ENCODE data around the gene CEACAM16. TPM values are rescaled to one million over a fixed set of nuclear protein-coding genes. Genes with fewer than 3 reads are reported as not detected.

CEACAM16 gene
- total RNA-seq, 2 donors from 2014 or later = not detected

- Histone ChIP-seq H3K36me3 (ENCODE audit: control insufficient read depth, insufficient read depth, low read length) (peaks cover 4% of the 10 kb centered on the region), H3K9me3 (ENCODE audit: control insufficient read depth, low read length) (no peaks in the 10 kb centered on the region), H3K27me3 (ENCODE audit: control insufficient read depth, insufficient read depth, low read length, poor library complexity, severe bottlenecking) (peaks cover 41% of the 10 kb centered on the region), H3K27ac (ENCODE audit: low read depth, low read length) (no peak overlapping the region), H3K9ac (ENCODE audit: extremely low read depth, low read length, poor library complexity, severe bottlenecking) (peak overlapping the region; percentile 11), H3K4me1 (ENCODE audit: control insufficient read depth, insufficient read depth, low read length) (peaks cover 4% of the 10 kb centered on the region), H3K4me3 (ENCODE audit: low read length) (peak overlapping the region; percentile 78)
- 11% methylated on average over 18 to 53 of the region's 53 CpGs for WGBS, 2 experiments (ENCODE audit: insufficient coverage in 1 of 2, insufficient read length in 1 of 2)
- no peaks in the 10 kb centered on the region for H3K36me3 Mint-ChIP-seq (ENCODE audit: low read depth)
- peaks cover 75% of the 10 kb centered on the region for H3K27me3 Mint-ChIP-seq (ENCODE audit: insufficient read depth)
- H3K9me3 Mint-ChIP-seq = no peaks in the 10 kb centered on the region
- peaks cover 13% of the 10 kb centered on the region for H3K4me1 Mint-ChIP-seq
- TF ChIP-seq CTCF (conservative IDR thresholded peaks at IDR 0.05) = peak; percentile 11
- peak overlapping the region; percentile 70 for H3K4me3 Mint-ChIP-seq
- H3K27ac Mint-ChIP-seq = peak overlapping the region; percentile 19
- DNase-seq = peak; percentile 78
These were observed 58.2 kb downstream of the CEACAM16 start for GRCh38 chr19:44757057-44757734.

GRCh38 chr19:44757735-44758505 is 59.0 kb downstream of the CEACAM16 start:
- peaks cover 4% of the 10 kb centered on the region for H3K4me1 ChIP-seq (ENCODE audit: control insufficient read depth, insufficient read depth, low read length)
- Mint-ChIP-seq H3K36me3 (ENCODE audit: low read depth) (no peaks in the 10 kb centered on the region), H3K27me3 (ENCODE audit: insufficient read depth) (peaks cover 71% of the 10 kb centered on the region), H3K9me3 (no peaks in the 10 kb centered on the region), H3K4me3 (peak overlapping the region; percentile 70), H3K27ac (peak overlapping the region; percentile 19), H3K4me1 (peaks cover 13% of the 10 kb centered on the region)
- TF ChIP-seq CTCF (conservative IDR thresholded peaks at IDR 0.05) = peak; percentile 28
- 1 to 3% methylated on average over 15 to 68 of the region's 68 CpGs for WGBS, 2 experiments (ENCODE audit: insufficient coverage in 1 of 2, insufficient read length in 1 of 2)
- peaks cover 41% of the 10 kb centered on the region for H3K27me3 ChIP-seq (ENCODE audit: control insufficient read depth, insufficient read depth, low read length, poor library complexity, severe bottlenecking)
- peaks cover 4% of the 10 kb centered on the region for H3K36me3 ChIP-seq (ENCODE audit: control insufficient read depth, insufficient read depth, low read length)
- peak overlapping the region; percentile 78 for H3K4me3 ChIP-seq (ENCODE audit: low read length)
- DNase-seq = peak; percentile 90
- no peak overlapping the region for H3K27ac ChIP-seq (ENCODE audit: low read depth, low read length)
- H3K9me3 ChIP-seq (ENCODE audit: control insufficient read depth, low read length) = no peaks in the 10 kb centered on the region
- peak overlapping the region; percentile 11 for H3K9ac ChIP-seq (ENCODE audit: extremely low read depth, low read length, poor library complexity, severe bottlenecking)

- H3K36me3 Mint-ChIP-seq (ENCODE audit: low read depth) = no peaks in the 10 kb centered on the region
- Histone ChIP-seq H3K9me3 (ENCODE audit: control insufficient read depth, low read length) (no peaks in the 10 kb centered on the region), H3K4me1 (ENCODE audit: control insufficient read depth, insufficient read depth, low read length) (peaks cover 4% of the 10 kb centered on the region), H3K4me3 (ENCODE audit: low read length) (peak overlapping the region; percentile 78), H3K36me3 (ENCODE audit: control insufficient read depth, insufficient read depth, low read length) (peaks cover 4% of the 10 kb centered on the region), H3K27me3 (ENCODE audit: control insufficient read depth, insufficient read depth, low read length, poor library complexity, severe bottlenecking) (peaks cover 41% of the 10 kb centered on the region), H3K9ac (ENCODE audit: extremely low read depth, low read length, poor library complexity, severe bottlenecking) (no peak overlapping the region), H3K27ac (ENCODE audit: low read depth, low read length) (no peak overlapping the region)
- WGBS, 2 experiments (ENCODE audit: insufficient coverage in 1 of 2, insufficient read length in 1 of 2) = 26 to 40% methylated on average over 1 to 9 of the region's 9 CpGs
- peaks cover 68% of the 10 kb centered on the region for H3K27me3 Mint-ChIP-seq (ENCODE audit: insufficient read depth)
- H3K4me1 Mint-ChIP-seq = peaks cover 13% of the 10 kb centered on the region
- TF ChIP-seq CTCF (conservative IDR thresholded peaks at IDR 0.05) = no peak
- peak overlapping the region; percentile 70 for H3K4me3 Mint-ChIP-seq
- no peak overlapping the region for H3K27ac Mint-ChIP-seq
- H3K9me3 Mint-ChIP-seq = no peaks in the 10 kb centered on the region
- DNase-seq = peak; percentile 86
These were observed 59.6 kb downstream of the CEACAM16 start for GRCh38 chr19:44758596-44758995.

Data from endodermal cell (in vitro differentiated cells).